ENCODE measurements around the gene MAPK1IP1L. TPM values are rescaled to one million over a fixed set of nuclear protein-coding genes. Genes with fewer than 3 reads are reported as not detected.

Gene MAPK1IP1L
- total and polyA plus RNA-seq, 2 of the 8 experiments (the other 6 are each of a cell fraction or from before 2014, with no cell fraction given): 111 to 228 TPM

GRCh38 chr14:55103005-55103640 is 51.7 kb downstream of the MAPK1IP1L start (continued):
- TF ChIP-seq EZH2 (IDR thresholded peaks at IDR 0.05; ENCODE audit: low read depth, low read length, severe bottlenecking): no peak
- no peak for TF ChIP-seq POU5F1 (IDR thresholded peaks at IDR 0.05; ENCODE audit: low read depth, low read length)
- TF ChIP-seq ASH2L (IDR thresholded peaks at IDR 0.05; ENCODE audit: low read length): peak; percentile 76
- TF ChIP-seq YY1 (IDR thresholded peaks at IDR 0.05; ENCODE audit: low read depth, low read length): 0 out of 2 replicates have a peak, but pooled peaks have one; percentile 6
- peak; percentile 51; the same call in 1 of the 2 replicates for TF ChIP-seq TEAD4 (IDR thresholded peaks at IDR 0.05; ENCODE audit: low read depth, low read length)

All from H1 (cell line).